ENCODE results near the gene TOMM22.

DNA sequence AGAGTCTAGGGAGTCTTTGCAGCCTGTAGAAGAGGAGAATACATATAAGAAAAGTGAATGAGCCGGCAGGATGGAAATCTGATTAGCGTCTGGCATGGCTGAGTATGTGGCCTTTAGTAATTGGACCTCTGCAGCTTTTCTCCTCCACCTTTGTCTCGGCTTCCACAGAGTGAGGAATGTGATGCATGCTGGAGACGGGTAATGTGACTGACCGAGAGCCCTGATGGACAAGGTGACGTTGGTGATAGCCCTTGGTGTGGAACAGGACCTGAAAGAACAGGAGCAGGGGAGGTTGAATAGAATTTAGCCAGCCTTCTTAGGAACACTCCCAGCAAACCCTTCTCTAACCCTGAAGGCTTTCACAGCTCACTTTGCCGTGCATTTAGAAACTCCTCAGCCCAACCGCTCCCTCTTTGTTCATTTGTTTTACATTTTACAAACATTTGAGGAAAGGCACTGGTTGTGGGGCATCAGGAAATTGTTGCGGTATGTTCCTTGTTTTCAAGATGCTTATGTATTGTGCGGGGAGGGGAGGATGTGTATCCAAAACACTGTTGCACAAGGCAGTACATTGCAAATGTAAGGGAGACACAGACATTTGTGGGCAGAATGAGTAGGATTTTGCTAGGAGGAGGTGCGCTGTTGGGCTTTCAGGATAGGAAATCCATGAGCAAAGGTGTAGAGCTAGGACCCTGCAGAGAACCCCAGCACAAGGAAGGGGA, 30.9 kb downstream of the TOMM22 start:
- TF ChIP-seq CTCF (IDR thresholded peaks at IDR 0.05; ENCODE audit: extremely low read depth in 1 of 2, insufficient read depth in 1 of 2, low read depth in 1 of 2, low read length in 2 of 2) (no peak), POLR2A (IDR thresholded peaks at IDR 0.05; ENCODE audit: low read depth, low read length) (no peak)

Data from endothelial cell of umbilical vein (primary cell).